OCI-LY1 (cell line): ENCODE measurements around the gene CUX1.
"Not testable (repeated sequence)": the region's sequence is repeated elsewhere in the genome, so short reads cannot be mapped to it uniquely, and the experiment has no call there.

Experiments used
- H2AFZ ChIP-seq: fragments of 200-600 bp; sonication (generic), shearing (Covaris generic); 2 replicates; pipeline ENCODE4 v1.6.0; 2014; ENCODE audit warnings: antibody characterized with exemption, mild to moderate bottlenecking, low read length
- H3F3A ChIP-seq: fragments of 200-600 bp; sonication (generic), shearing (Covaris generic); 2 replicates; pipeline ENCODE4 v1.6.0; 2014; ENCODE audit warnings: mild to moderate bottlenecking, antibody characterized with exemption, low read length, moderate library complexity; ENCODE audit not compliant: insufficient read depth
- H3K27ac ChIP-seq: fragments of 200-600 bp; sonication (generic); 2 replicates; pipeline ENCODE4 v1.5.1; 2014; ENCODE audit warnings: low read length, mixed run types, mild to moderate bottlenecking, low read depth; ENCODE audit not compliant: poor library complexity, severe bottlenecking
- H3K27me3 ChIP-seq: fragments of 200-600 bp; sonication (generic); 2 replicates; pipeline ENCODE4 v1.6.0; 2014; ENCODE audit warnings: antibody characterized with exemption, mild to moderate bottlenecking, low read length, moderate library complexity; ENCODE audit not compliant: insufficient read depth
- H3K36me3 ChIP-seq: fragments of 200-600 bp; sonication (generic); 2 replicates; pipeline ENCODE4 v1.6.1; 2014; ENCODE audit warnings: mild to moderate bottlenecking, antibody characterized with exemption, low read length, moderate library complexity, mixed read lengths; ENCODE audit not compliant: insufficient read depth
- H3K4me1 ChIP-seq: fragments of 200-600 bp; sonication (generic); 2 replicates; pipeline ENCODE4 v1.5.1; 2014; ENCODE audit warnings: mild to moderate bottlenecking, low read length, moderate library complexity; ENCODE audit not compliant: insufficient read depth, severe bottlenecking
- H3K4me2 ChIP-seq: fragments of 200-600 bp; sonication (generic), shearing (Covaris generic); 2 replicates; pipeline ENCODE4 v1.6.1; 2014; ENCODE audit warnings: low read length
- H3K4me3 ChIP-seq: fragments of 200-600 bp; sonication (generic); 2 replicates; pipeline ENCODE4 v1.5.1; 2014; ENCODE audit warnings: low read length, low read depth, mild to moderate bottlenecking, mixed read lengths; ENCODE audit not compliant: poor library complexity, severe bottlenecking
- H3K79me2 ChIP-seq: fragments of 200-600 bp; shearing (Covaris generic); 2 replicates; pipeline ENCODE4 v1.6.1; 2016; ENCODE audit warnings: mixed run types, low read length, mixed read lengths; ENCODE audit not compliant: insufficient read depth
- H3K9ac ChIP-seq: fragments of 200-600 bp; sonication (generic), shearing (Covaris generic); 2 replicates; pipeline ENCODE4 v1.6.1; 2014; ENCODE audit warnings: mild to moderate bottlenecking, low read length, mixed read lengths
- H3K9me2 ChIP-seq: fragments of 200-600 bp; sonication (generic), shearing (Covaris generic); 2 replicates; pipeline ENCODE4 v1.6.1; 2014; ENCODE audit warnings: low read depth, mild to moderate bottlenecking, low read length, mixed read lengths
- H3K9me3 ChIP-seq: fragments of 200-600 bp; shearing (Covaris generic); 2 replicates; pipeline ENCODE4 v1.6.1; 2014; ENCODE audit warnings: low read length, mixed read lengths
- H4K20me1 ChIP-seq: fragments of 200-600 bp; sonication (generic), shearing (Covaris generic); 2 replicates; pipeline ENCODE4 v1.6.0; 2016; ENCODE audit warnings: mild to moderate bottlenecking, low read length; ENCODE audit not compliant: insufficient read depth
- CTCF ChIP-seq: fragments of 200-600 bp; sonication (generic), shearing (Covaris generic); IDR thresholded peaks from 2 replicates; pipeline ENCODE4 v1.5.1; 2017; ENCODE audit warnings: mild to moderate bottlenecking, antibody characterized with exemption, low read length, moderate library complexity, mixed read lengths
- EZH2 ChIP-seq: fragments of 200-600 bp; sonication (generic), shearing (Covaris generic); IDR thresholded peaks from 2 replicates; pipeline ENCODE4 v1.8.0; 2017; ENCODE audit warnings: borderline replicate concordance, mixed run types, mild to moderate bottlenecking, antibody characterized with exemption, low read length, moderate library complexity, mixed read lengths

CUX1 gene

GRCh38 chr7:102297487-102298218, 480.2 kb downstream of the CUX1 start:
- Histone ChIP-seq H3K36me3 (peaks cover 38% of the 10 kb centered on the region), H3K27ac (peak overlapping the region; percentile 59), H3K9me2 (no peaks in the 10 kb centered on the region), H4K20me1 (no peaks in the 10 kb centered on the region), H3K79me2 (peaks cover 17% of the 10 kb centered on the region; the same call in 1 of the 2 replicates), H3K9ac (no peak overlapping the region), H3K4me2 (no peak overlapping the region), H3K27me3 (no peaks in the 10 kb centered on the region), H2AFZ (no peak overlapping the region), H3K9me3 (no peaks in the 10 kb centered on the region), H3K4me3 (no peak overlapping the region), H3K4me1 (peaks cover 51% of the 10 kb centered on the region), H3F3A (no peaks in the 10 kb centered on the region)
- TF ChIP-seq EZH2: no peak
- no peak for TF ChIP-seq CTCF

- Histone ChIP-seq H3K27ac (no peak overlapping the region), H3K4me1 (peaks cover 50% of the 10 kb centered on the region), H3K9ac (no peak overlapping the region), H3K9me3 (no peaks in the 10 kb centered on the region), H3K4me2 (no peak overlapping the region), H3F3A (peaks cover 4% of the 10 kb centered on the region; the same call in 1 of the 2 replicates), H3K79me2 (peaks cover 7% of the 10 kb centered on the region; the same call in 1 of the 2 replicates), H3K4me3 (no peak overlapping the region), H3K27me3 (no peaks in the 10 kb centered on the region), H4K20me1 (no peaks in the 10 kb centered on the region), H3K9me2 (no peaks in the 10 kb centered on the region), H3K36me3 (peaks cover 46% of the 10 kb centered on the region), H2AFZ (no peak overlapping the region)
- TF ChIP-seq CTCF: no peak
- TF ChIP-seq EZH2: no peak
These were observed 483.3 kb downstream of the CUX1 start for GRCh38 chr7:102300643-102301221.

GRCh38 chr7:102301367-102301766, 483.9 kb downstream of the CUX1 start:
- not testable (repeated sequence) for H3K4me3 ChIP-seq, H4K20me1 ChIP-seq, H3K9me2 ChIP-seq, H3K9ac ChIP-seq, H3K79me2 ChIP-seq, H3K4me2 ChIP-seq, H2AFZ ChIP-seq, H3K27me3 ChIP-seq, H3K9me3 ChIP-seq, H3F3A ChIP-seq
- H3K4me1 ChIP-seq: peaks cover 53% of the 10 kb centered on the region
- H3K27ac ChIP-seq: peak overlapping the region; percentile 97
- peaks cover 42% of the 10 kb centered on the region for H3K36me3 ChIP-seq
